GM11168 (cell line): ENCODE measurements around the gene POGZ.
"Not testable (repeated sequence)": the region's sequence is repeated elsewhere in the genome, so short reads cannot be mapped to it uniquely, and the experiment has no call there.

Experiments used
- in situ Hi-C: fragments of 300-500 bp; cut with MboI; formaldehyde crosslinking; loops from one replicate; pipeline ENCODE4 v1.12.0; 2022; ENCODE audit warnings: low sequenced_read_pairs; ENCODE audit not compliant: unreplicated experiment

POGZ gene

DNA sequence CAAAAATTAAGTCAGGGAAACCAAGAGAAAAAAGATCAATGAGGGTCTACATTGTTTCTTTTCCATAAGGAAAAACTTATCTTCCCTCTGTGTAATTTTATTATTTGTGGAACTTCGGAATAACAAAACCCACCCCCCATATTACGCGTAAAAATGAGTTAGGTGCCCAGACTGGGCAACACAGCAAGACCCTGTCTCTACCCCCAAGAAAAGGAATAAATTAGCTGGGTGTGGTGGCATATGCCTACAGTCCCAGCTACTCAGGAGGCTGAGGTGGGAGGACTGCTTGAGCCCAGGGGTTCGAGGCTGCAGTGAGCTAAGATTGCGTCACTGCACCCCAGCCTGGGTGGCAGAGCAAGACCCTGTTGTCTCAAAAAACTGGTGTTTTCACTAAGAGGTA is 39.5 kb downstream of the POGZ start:
- in situ Hi-C loops: no loop called here

DNA sequence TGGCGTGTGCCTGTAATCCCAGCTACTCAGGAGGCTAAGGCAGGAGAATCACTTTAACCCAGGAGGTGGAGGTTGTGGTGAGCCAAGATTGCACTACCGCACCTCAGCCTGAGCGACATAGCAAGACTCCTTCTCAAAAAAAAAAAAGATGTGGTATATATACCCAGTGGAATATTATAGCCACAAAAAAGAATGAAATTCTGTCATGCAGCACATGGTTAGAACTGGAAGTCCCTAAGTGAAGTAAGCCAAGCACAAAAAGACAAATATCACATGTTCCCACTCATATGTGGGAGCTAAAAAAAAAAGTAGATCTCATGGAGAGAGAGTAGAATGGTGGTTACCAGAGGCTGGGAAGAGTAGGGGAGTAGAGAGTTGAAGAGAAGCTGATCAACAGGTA is 41.2 kb downstream of the POGZ start:
- in situ Hi-C loops: no loop called here

DNA sequence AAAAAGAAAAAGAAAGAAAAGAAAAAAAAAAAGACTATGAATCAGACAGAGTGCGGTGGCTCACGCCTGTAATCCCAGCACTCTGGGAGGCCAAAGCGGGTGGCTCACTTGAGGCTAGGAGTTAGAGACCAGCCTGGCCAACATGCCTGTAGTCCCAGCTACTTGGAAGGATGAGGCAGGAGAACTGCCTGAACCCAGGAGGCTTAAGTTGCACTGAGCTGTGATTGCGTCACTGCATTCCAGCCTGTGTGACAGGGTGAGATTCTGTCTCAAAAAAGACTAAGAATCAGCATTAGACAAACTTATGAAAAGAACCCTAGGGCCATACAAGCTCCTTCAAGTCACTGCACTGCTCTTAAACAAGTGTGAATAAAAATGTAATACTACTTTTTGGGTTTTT is 43.1 kb downstream of the POGZ start:
- in situ Hi-C loops: no loop called here

DNA sequence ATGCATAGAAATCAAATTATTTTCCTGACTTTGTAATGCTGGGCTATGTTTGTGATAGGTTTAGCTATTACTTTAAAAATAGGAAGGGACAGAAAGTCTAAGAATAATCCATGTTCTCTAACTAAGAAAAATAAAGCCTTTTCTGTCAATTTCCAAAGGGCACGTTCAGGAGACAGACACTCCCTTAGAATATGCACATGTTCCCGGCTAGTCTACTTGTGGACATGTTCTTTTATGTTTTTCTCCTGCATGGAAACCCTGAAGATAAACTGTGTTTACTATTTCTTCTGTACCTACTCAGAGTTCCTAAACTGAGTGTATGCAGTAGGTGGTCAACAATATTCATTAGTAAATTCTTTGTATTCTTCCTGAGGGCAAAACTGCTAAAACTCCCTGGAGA is 47.4 kb downstream of the POGZ start:
- in situ Hi-C loops: no loop called here

DNA sequence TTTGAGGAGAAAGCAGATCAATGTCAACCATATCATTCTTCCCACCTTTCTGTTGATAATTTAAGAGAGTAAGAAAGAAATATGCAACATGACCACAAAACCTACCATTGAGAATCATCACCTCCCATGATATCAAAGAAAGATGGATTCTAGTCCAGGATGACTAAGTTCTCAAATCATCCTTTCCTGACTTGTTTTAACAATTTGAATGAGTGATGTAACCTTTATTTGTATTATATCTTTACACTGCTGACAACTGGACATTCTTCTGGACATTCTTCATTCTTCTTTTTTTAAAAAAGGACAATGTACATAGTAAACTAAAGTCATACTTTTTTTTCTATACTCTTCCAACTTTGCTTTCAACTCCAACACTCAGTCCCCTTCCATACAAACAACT is 50.4 kb downstream of the POGZ start:
- in situ Hi-C loops: no loop called here

DNA sequence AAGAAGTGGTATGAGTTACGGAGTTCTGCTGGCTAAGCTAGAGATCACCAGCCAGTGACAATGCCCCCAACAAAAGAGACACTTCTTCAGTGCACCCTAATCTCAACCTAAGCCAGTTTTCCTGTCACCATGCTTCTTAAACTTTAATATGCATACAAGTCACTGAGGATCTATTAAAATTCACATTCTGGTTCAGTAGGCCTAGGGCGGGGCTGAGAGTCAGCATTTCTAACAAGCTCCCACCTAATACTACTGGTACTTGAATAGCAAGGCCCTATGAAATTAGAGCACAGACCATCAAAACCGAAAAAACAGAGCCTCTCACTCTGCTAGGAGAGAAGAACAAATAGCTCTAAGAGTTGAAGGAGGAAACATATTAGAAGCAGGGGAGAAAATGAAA is 52.0 kb downstream of the POGZ start:
- in situ Hi-C loops: no loop called here

DNA sequence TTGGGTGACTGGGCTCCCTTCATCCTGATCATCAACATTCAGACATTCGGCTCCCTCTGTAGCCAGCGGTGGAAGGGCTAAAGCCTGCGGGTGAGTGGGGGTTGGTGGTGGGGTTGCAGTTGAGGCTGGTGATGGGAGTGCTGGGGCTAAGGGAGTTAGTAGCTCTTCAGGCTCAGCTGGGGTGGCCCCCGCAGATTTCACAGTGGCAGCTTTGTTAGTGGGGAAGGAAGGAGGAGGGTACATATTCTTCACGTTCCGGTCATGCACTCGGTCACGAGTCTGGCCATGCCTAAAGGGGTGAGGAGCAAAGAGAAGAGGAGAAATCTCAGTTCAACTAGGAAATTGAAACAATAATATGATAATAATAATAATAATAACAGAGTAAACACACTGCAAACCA is 53.1 kb downstream of the POGZ start:
- in situ Hi-C loops: no loop called here

DNA sequence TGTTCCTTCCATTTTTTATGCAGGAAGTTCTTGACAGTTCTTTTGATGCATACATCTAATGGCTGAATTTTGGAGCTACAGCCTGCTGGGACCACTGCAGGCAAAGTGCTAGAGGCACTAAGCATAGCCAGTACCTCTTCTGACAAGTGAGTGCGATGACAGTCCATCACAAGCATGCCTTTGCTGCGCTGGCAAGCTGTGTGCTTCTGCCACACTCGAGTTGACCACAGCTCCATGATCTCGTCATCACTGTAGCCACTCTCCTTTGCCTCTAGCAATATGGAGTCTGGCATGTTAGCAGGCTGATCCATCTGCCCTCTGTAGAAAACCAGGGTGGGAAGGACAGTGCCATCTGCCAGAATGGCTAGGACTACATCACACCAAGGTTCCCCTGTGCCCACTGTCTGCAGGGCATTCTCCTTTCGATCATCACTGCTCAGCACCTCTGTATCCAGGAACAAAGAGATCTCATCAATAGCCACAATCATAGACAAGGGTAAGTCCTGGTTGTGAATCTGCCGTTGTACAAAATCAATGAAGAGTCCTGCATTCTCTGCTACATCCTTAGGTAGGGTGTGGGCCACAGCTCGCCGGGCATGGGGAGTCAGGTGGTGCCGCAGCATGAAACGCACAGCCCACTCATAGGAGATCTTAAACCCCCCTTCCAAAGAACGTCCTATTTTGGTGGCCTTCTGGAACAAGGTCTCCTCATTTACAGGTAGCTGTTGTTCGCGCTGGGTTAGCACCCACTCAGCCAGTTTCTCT is 53.9 kb downstream of the POGZ start:
- in situ Hi-C loops: no loop called here

DNA sequence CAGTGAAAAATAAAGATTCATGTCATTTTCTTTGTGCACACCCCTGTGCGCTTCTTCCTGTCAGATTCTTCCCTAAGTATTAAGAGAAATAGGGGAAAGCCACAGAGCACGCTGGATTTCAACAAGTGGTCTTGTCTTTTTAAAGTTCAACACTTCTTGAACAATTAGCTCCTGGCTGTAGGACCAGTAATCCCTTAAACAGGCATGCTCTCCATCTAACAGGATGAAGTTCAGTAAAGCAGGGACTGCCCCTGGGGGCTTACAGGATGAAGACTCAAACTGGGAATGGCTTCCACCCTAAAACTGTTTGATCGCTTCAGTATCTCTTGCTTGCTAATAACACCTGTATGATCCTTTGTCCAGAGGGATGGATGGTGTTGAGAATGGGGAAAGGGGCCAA is 55.7 kb downstream of the POGZ start:
- in situ Hi-C loops: no loop called here

DNA sequence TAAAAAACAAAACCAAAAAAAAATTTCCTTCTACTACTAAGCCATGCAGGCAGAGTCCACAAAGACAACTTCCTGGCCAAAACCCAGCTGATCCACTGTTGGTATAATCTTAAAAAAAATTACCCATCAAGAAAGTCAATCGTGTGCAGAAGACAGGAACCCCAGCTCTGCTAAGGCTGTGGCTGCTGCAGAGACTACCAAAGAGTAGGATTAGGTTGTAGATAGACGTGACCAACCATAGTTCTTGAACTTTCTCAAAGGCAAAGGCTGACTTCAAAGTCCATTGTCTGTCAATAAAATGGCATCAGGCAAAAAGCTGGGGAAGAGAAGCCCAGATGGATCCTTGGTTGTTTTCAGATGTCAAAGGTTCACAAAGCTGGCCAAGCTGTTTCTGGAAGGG is 56.5 kb downstream of the POGZ start:
- in situ Hi-C loops: no loop called here

DNA sequence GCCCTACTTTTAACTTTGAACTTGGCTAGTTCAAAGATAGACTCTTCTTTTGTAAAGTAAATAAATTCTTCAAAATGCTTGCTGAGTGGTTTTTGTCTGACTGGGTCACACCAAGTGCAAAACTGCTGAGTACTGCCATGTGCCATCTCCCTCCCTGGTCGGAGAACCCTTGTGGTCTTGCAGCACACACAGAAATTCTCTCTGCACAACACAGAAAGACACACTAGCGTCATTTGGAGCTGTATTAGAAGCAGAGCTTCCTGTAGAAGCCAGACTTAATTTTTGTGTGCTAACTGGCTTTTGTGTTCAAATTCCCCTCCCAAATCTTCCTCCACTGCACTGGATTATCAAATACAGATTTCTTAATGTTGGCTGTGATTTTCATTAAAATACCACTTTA is 57.4 kb downstream of the POGZ start:
- in situ Hi-C loops: no loop called here

DNA sequence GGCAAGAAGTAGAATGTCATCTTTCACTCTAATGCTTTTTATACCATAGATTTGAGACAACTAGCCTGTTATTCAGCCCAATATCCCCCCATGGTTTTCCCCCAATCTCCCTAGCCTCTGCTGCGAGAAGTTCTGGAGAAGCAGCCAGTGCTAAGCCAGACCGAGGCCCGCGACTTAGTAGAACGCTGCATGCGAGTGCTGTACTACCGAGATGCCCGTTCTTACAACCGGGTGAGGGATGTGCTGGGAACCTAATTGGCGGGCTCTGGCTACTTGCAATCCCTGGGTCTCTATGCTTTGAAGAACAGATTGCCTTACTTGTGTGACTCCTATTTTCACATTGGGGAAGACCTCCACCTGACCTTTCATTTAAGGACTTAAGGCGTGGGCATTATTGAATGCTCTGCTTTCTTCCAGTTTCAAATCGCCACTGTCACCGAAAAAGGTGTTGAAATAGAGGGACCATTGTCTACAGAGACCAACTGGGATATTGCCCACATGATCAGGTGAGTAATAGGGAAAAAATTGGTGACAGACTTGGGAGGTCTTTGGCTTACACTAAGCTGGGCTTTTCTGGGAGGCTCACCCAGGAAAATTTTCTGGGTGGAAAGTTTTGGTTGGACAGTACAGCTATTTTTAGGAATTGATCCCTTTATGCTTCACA is 58.0 kb downstream of the POGZ start:
- in situ Hi-C loops: no loop called here

DNA sequence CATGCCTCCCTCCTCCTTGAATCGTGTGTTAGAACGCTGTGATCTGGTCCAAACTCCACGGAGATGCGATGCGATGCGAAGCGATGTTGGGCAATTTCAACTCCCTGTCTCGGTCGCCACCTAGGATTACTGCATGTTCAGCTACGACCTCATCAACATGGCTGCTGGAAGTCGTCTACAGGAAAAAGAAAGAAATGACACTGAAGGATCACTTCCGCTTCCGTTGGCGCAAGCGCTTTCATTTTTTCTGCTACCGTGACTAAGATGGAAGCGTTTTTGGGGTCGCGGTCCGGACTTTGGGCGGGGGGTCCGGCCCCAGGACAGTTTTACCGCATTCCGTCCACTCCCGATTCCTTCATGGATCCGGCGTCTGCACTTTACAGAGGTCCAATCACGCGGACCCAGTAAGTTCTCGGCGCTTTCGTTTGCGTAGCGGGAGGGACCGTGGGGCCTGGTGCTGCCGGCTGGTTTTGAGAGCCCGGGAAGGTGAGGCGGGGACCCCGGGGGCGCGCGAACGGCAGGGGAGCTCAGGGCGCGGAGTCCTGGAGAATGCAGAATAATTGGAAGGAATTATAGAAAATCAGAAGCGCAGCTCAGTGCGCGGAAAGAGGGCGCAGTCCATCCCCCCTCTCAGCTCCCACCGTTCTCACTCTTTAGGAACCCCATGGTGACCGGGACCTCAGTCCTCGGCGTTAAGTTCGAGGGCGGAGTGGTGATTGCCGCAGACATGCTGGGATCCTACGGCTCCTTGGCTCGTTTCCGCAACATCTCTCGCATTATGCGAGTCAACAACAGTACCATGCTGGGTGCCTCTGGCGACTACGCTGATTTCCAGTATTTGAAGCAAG is 59.7 kb downstream of the POGZ start, which contains the start of gene PSMB4:
Gene PSMB4, plus strand, starts transcription at position 250 of the 848 bp plus-strand sequence. Its CDS starts 15 bp downstream, at position 265.
- in situ Hi-C loops: no loop called here

DNA sequence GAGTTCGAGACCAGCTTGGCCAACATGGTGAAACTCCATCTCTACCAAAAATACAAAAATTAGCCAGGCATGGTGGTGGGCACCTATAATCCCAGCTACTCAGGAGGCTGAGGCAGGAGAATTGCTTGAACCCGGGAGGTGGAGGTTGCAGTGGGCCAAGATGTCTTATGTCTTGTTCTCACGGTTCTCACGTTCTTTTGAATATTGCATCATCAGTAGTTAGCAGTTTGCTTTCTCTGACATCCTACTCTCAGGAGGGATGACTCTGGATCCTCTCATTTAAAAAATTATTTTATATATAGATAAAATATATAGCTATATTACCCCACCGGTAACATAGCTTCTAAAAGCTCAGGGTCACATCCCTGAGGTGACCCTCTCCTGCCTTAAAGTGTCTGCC is 63.0 kb downstream of the POGZ start:
- in situ Hi-C loops: not testable (repeated sequence)

DNA sequence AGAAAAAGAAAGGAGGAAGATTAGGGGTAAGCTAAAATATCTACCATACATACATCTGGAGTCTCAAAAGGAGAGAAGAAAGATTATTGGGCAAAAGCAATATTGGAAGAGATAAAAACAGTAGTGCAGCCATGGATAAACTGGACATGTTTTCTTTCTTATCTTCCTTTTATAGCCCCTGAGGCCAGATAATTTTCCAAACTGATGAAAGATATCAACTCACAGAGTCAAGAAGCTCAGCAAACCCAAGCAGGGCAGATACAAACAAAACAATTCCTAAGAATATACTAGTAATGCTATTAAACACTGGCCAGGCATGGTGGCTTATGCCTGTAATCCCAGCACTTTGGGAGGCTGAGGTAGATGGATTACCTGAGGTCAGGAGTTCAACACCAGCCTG is 65.7 kb downstream of the POGZ start:
- in situ Hi-C loops: no loop called here

DNA sequence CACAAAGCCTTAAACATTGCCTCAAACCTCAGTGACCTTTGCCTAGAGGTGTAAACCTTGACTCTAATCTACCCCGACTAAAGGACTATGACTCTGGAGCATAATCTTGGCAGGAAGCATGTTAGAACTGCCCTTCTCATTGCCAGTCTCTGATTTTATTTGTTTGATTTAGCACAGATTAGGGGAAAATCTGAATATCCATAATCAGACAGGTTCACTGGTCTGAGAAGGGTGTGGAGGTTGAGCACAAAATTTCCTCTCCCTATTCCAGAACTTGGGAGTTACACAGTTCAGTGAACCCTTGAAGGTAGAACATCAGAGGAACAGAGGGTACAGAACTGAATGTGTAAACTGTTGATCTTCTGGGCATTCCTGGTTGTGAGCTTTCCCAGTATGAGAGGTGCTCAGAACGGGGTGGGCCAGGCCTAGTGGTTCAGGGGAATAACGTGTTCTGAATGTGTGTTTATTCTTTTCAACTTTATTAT is 68.2 kb downstream of the POGZ start:
- in situ Hi-C loops: no loop called here

DNA sequence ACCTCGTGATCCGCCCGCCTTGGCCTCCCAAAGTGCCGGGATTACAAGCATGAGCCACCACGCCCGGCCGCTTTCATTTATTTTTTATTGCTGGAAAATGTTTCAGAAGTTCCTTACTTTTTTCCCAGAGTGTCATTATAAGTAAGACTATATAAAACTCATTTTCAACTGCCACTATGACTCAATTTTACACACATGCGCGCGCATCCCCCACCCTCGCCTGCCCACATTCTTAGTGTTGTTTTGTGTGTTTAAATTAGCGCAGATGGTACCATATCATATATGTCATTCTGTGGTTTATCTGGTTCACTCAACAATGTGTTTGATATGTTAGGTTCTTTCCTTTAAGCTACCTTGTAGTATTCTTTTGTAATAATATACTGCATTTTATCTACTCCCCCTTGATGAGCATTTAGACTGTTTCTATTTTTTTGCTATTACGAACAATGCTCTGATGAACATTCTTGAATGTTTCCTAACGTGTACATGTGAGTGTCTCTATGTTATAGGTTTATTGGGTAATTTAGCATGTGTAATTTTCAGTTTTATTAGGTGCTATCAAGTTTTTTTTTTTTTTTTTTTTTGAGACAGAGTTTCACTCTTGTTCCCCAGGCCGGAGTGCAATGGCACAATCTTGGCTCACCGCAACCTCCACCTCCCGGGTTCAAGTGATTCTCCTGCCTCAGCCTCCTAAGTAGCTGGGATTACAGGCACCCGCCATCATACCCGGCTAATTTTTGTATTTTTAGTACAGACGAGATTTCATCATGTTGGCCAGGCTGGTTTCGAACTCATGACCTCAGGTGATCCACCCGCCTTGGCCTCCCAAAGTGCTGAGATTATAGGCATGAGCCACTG is 68.8 kb downstream of the POGZ start:
- in situ Hi-C loops: not testable (repeated sequence)

DNA sequence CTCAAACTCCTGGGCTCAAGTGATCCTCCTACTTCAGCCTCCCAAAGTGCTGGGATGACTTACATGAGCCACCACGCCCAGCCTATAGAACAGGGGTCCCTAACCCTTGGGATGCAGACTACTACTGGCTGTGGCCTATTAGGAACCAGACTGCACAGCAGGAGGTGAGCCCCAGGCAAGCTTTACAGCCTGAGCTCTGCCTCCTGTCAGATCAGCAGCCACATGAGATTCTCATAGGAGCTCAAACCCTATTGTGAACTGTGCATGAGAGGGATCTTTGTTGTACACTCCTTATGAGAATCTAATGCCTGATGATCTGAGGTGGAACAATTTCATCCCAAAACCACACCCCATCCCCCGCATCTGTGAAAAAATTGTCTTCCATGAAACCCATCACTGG is 73.3 kb downstream of the POGZ start:
- in situ Hi-C loops: no loop called here

DNA sequence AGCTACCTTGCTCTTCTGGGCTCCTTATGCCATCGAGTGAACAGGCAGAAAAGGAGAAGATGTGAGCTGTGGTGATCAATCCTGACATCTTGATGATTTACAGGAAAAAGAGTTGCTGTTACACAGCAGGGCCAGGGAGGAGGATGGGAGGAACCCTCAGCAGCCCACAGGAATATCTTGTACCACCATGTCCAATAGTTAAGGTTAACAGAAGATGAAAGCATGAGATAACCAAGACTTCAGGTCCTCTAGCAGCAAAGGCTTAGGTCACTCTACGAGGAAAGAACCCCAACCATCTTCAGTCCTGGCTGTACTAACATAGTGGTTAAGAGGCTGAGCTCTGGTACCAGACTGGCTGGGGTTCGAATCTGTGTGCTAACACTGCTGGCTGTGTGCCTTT is 74.7 kb downstream of the POGZ start:
- in situ Hi-C loops: no loop called here
